Astrocyte (in vitro differentiated cells and primary cell): ENCODE data around the gene RBM17. TPM values are rescaled to one million over a fixed set of nuclear protein-coding genes. Genes with fewer than 3 reads are reported as not detected.

Experiments
- DNase-seq: peaks from one replicate; pipeline ENCODE4 v3.0.0-alpha.2; 2010; ENCODE audit warnings: low read depth
- FAIRE-seq: peaks from 2 replicates; lab custom pipeline; 2011; peaks lifted over from hg19 to GRCh38; lab: Jason Lieb, UNC
- H2AFZ ChIP-seq: 2 replicates; pipeline ENCODE4 v1.6.0; 2012; ENCODE audit warnings: low read depth, low read length, inconsistent platforms
- H3K27ac ChIP-seq: 2 replicates; pipeline ENCODE4 v1.5.1; 2011; ENCODE audit warnings: low read depth, low read length, inconsistent platforms
- H3K27me3 ChIP-seq: 2 replicates; pipeline ENCODE4 v1.6.0; 2011; ENCODE audit warnings: low read length, inconsistent platforms; ENCODE audit not compliant: insufficient read depth
- H3K36me3 ChIP-seq: 2 replicates; pipeline ENCODE4 v1.5.1; 2011; ENCODE audit warnings: low read length, inconsistent platforms; ENCODE audit not compliant: insufficient read depth
- H3K4me1 ChIP-seq: 2 replicates; pipeline ENCODE4 v1.5.1; 2011; ENCODE audit warnings: low read length, inconsistent platforms; ENCODE audit not compliant: insufficient read depth
- H3K4me2 ChIP-seq: 2 replicates; pipeline ENCODE4 v1.6.0; 2012; ENCODE audit warnings: low read length, inconsistent platforms
- H3K4me3 ChIP-seq: 2 replicates; pipeline ENCODE4 v1.5.1; 2011; ENCODE audit warnings: low read depth, mild to moderate bottlenecking, low read length, inconsistent platforms; ENCODE audit not compliant: insufficient read depth
- H3K79me2 ChIP-seq: 2 replicates; pipeline ENCODE4 v1.6.0; 2012; ENCODE audit warnings: mild to moderate bottlenecking, low read length, inconsistent platforms; ENCODE audit not compliant: insufficient read depth
- H3K9ac ChIP-seq: 2 replicates; pipeline ENCODE4 v1.6.0; 2012; ENCODE audit warnings: mild to moderate bottlenecking, low read length, inconsistent platforms
- H3K9me3 ChIP-seq: 2 replicates; pipeline ENCODE4 v1.5.1; 2012; ENCODE audit warnings: low read depth, mild to moderate bottlenecking, low read length, inconsistent platforms; ENCODE audit not compliant: insufficient read depth
- H4K20me1 ChIP-seq: 2 replicates; pipeline ENCODE4 v1.6.0; 2012; ENCODE audit warnings: low read length, inconsistent platforms; ENCODE audit not compliant: insufficient read depth
- H3K27ac Mint-ChIP-seq: one replicate; pipeline ENCODE4 v1.8.0; 2021; ENCODE audit warnings: mild to moderate bottlenecking, mixed read lengths; ENCODE audit not compliant: unreplicated experiment
- H3K27me3 Mint-ChIP-seq: one replicate; pipeline ENCODE4 v1.8.0; 2021; ENCODE audit warnings: low read depth, mixed read lengths; ENCODE audit not compliant: unreplicated experiment
- H3K36me3 Mint-ChIP-seq: one replicate; pipeline ENCODE4 v1.8.0; 2021; ENCODE audit warnings: low read depth, mixed read lengths; ENCODE audit not compliant: unreplicated experiment
- H3K4me1 Mint-ChIP-seq: one replicate; pipeline ENCODE4 v1.8.0; 2021; ENCODE audit warnings: low read depth, mixed read lengths; ENCODE audit not compliant: unreplicated experiment
- H3K4me3 Mint-ChIP-seq: one replicate; pipeline ENCODE4 v1.8.0; 2021; ENCODE audit warnings: mild to moderate bottlenecking, moderate library complexity, mixed read lengths; ENCODE audit not compliant: unreplicated experiment
- H3K9me3 Mint-ChIP-seq: one replicate; pipeline ENCODE4 v1.8.0; 2021; ENCODE audit warnings: mild to moderate bottlenecking, mixed read lengths; ENCODE audit not compliant: unreplicated experiment
- EZH2 ChIP-seq: IDR thresholded peaks from 2 replicates; pipeline ENCODE4 v1.6.1; 2012; ENCODE audit warnings: mild to moderate bottlenecking, low read length, inconsistent platforms; ENCODE audit not compliant: insufficient read depth
- total RNA-seq: library from RNA; stranded (reverse); gene quantifications from 2 replicates; pipeline ENCODE4 v1.2.1, GENCODE V29; 2021
- TF ChIP-seq, protein P1 (sequence below): IDR thresholded peaks from 2 replicates; pipeline ENCODE4 v1.5.1; 2011; ENCODE audit warnings: low read depth, mild to moderate bottlenecking, inconsistent platforms, low read length, moderate library complexity; ENCODE audit not compliant: insufficient read depth

The RBM17 gene
- total RNA-seq, 1 donor from 2014 or later, result 71.3 TPM

DNA sequence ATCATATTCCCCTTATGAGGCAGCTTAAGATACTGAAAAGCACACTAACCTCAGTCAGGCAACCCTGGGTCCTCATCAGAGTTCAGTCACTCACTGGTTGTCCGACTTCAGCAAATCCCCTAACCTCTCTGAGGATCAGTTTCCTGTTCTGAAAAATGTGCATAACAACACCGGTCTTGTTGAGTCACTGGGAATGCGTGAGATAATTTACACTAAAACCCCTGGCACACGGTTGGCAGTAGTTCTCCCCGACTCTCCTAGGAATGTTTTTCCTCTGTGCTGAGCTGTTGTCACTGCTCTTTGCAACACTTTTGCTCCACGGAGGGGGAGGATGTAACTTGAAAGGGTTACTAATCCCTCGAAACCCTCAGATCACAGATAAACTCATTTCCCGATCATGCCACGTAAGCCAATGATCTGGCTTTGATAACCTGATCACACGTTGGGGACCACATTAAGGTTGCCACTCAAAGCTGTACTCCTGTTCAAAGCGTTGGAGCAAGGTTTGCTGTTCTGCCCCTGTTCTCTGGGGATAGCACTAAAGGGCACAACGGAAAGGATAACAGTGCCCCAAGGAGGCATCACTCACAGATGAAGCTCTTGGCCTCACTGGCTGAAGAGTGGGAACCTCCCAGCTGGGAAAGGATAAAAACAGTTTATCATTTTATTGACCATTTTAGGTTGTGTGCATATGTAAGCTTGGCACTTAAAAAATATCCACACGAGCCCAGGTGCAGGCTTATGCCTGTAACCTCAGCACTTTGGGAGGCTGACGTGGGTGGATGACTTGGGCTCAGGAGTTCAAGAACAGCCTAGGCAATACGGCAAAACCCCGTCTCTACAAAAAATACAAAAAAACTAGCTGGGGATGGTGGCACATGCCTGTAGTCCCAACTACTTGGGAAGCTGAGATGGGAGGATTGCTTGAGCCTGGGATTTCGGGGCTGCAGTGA is 5.0 kb upstream of the RBM17 start:
- no peaks in the 10 kb centered on the region for H3K36me3 ChIP-seq
- H3K9me3 ChIP-seq, result no peaks in the 10 kb centered on the region
- DNase-seq (peak; percentile 62), FAIRE-seq (no peak)
- peaks cover 4% of the 10 kb centered on the region for H3K27me3 ChIP-seq
- H2AFZ ChIP-seq, result peak overlapping the region; percentile 73
- TF ChIP-seq, protein P1, sequence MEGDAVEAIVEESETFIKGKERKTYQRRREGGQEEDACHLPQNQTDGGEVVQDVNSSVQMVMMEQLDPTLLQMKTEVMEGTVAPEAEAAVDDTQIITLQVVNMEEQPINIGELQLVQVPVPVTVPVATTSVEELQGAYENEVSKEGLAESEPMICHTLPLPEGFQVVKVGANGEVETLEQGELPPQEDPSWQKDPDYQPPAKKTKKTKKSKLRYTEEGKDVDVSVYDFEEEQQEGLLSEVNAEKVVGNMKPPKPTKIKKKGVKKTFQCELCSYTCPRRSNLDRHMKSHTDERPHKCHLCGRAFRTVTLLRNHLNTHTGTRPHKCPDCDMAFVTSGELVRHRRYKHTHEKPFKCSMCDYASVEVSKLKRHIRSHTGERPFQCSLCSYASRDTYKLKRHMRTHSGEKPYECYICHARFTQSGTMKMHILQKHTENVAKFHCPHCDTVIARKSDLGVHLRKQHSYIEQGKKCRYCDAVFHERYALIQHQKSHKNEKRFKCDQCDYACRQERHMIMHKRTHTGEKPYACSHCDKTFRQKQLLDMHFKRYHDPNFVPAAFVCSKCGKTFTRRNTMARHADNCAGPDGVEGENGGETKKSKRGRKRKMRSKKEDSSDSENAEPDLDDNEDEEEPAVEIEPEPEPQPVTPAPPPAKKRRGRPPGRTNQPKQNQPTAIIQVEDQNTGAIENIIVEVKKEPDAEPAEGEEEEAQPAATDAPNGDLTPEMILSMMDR, result no peak
- no peak for TF ChIP-seq EZH2
- H3K4me3 ChIP-seq, result no peak overlapping the region
- Mint-ChIP-seq H3K9me3 (peaks cover 2% of the 10 kb centered on the region), H3K27ac (no peak overlapping the region), H3K27me3 (peaks cover 3% of the 10 kb centered on the region), H3K36me3 (no peaks in the 10 kb centered on the region), H3K4me1 (peaks cover 6% of the 10 kb centered on the region), H3K4me3 (no peak overlapping the region)
- no peaks in the 10 kb centered on the region for H4K20me1 ChIP-seq
- H3K4me2 ChIP-seq, result peak overlapping the region; percentile 65
- peaks cover 7% of the 10 kb centered on the region for H3K4me1 ChIP-seq
- no peaks in the 10 kb centered on the region for H3K79me2 ChIP-seq
- H3K27ac ChIP-seq, result no peak overlapping the region
- no peak overlapping the region for H3K9ac ChIP-seq

DNA sequence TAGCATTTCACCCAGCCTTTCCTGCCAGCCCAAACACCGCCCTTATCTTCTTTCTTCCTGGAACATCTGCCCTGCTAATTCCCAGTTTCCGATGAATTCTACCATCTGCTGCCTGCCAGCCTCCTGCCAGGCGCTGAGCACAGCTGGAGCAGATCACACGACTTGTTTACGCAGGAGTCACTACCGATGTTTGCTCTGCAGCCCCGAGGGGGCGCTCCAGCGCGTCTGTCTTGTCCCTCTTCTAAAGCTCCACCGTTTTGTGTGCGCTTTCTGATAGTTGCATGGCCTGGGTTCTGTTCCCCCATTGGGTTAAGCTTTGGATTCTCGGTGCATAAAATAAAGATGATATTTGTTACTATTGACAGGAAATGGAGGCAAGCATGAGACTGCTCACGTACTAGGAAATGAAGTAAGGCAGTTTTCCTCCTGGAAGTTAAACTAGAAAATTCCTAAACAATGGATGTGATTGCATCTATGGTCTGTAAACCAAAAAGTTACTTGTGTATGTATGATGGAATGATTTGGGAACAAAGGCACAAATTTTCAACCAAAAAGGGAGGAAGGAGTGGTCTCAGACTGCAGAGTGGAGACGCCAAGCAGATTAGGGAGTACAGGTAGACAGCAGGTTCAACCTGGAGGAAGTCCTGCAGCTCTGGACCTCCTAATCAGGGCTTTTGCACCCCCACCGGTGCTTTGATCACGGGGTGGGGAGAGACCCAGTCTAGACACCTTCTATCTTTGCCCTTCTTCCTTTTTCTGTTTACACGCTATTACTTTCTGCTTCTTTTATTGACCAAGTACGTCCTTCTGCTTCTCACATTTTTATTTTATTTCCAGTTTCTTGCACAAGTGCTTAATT is 2.2 kb upstream of the RBM17 start:
- DNase-seq (peak; percentile 61), FAIRE-seq (no peak)
- H3K9me3 ChIP-seq, result no peaks in the 10 kb centered on the region
- H3K27ac ChIP-seq, result no peak overlapping the region
- no peaks in the 10 kb centered on the region for H3K36me3 ChIP-seq
- peaks cover 15% of the 10 kb centered on the region for H3K4me1 ChIP-seq
- H3K9ac ChIP-seq, result no peak overlapping the region
- peaks cover 24% of the 10 kb centered on the region for H4K20me1 ChIP-seq
- no peak overlapping the region for H3K27ac Mint-ChIP-seq
- H3K27me3 Mint-ChIP-seq, result no peaks in the 10 kb centered on the region
- H3K4me1 Mint-ChIP-seq, result peaks cover 17% of the 10 kb centered on the region
- no peaks in the 10 kb centered on the region for H3K36me3 Mint-ChIP-seq
- H3K79me2 ChIP-seq, result peaks cover 27% of the 10 kb centered on the region
- peaks cover 4% of the 10 kb centered on the region for H3K27me3 ChIP-seq
- H2AFZ ChIP-seq, result no peak overlapping the region
- peak overlapping the region; percentile 64 for H3K4me2 ChIP-seq
- H3K4me3 Mint-ChIP-seq, result no peak overlapping the region
- H3K4me3 ChIP-seq, result no peak overlapping the region
- H3K9me3 Mint-ChIP-seq, result peaks cover 2% of the 10 kb centered on the region
- no peak for TF ChIP-seq EZH2
- TF ChIP-seq, protein P1, result peak; percentile 85
